ENCODE measurements around the gene MPPED2.

GRCh38 chr11:30453705-30454104 lies 132.4 kb downstream of the MPPED2 start:
- TF ChIP-seq EZH2 (optimal IDR thresholded peaks at IDR 0.05; ENCODE audit: low read depth, low read length) (no peak), CTCF (IDR thresholded peaks at IDR 0.05; ENCODE audit: low read length) (no peak)
